Stimulated activated naive CD8-positive, alpha-beta T cell treated with anti-CD3 and anti-CD28 coated beads, Interleukin-15, amount 100 ng/mL, for 72 hours (primary cell): ENCODE measurements around the gene HECTD4.

ENCODE experiments used
- ATAC-seq: fragments of 150-1000 bp; cut with Tn5 transposase; 2 replicates; pipeline ENCODE4 v1.10.0; 2021; ENCODE audit warnings: mild to moderate bottlenecking, moderate library complexity
- DNase-seq, 2 donors: peaks; one replicate each; pipeline ENCODE4 v3.0.0; 2021 to 2022
- H3K27ac Mint-ChIP-seq, 2 donors: one replicate each; pipeline ENCODE4 v1.8.0; 2022; ENCODE audit warnings: mild to moderate bottlenecking in 2 of 2, mixed read lengths in 2 of 2, moderate library complexity in 2 of 2
- H3K27me3 Mint-ChIP-seq: one replicate; pipeline ENCODE4 v1.8.0; 2022; ENCODE audit warnings: mixed read lengths
- H3K4me1 Mint-ChIP-seq: one replicate; pipeline ENCODE4 v1.8.0; 2022; ENCODE audit warnings: mild to moderate bottlenecking, mixed read lengths
- H3K4me3 Mint-ChIP-seq, 2 donors: one replicate each; pipeline ENCODE4 v1.8.0; 2022; ENCODE audit warnings: mild to moderate bottlenecking in 2 of 2, mixed read lengths in 2 of 2, moderate library complexity in 1 of 2
- H3K9me3 Mint-ChIP-seq, 2 donors: one replicate each; pipeline ENCODE4 v1.8.0; 2022; ENCODE audit warnings: mixed read lengths in 2 of 2

The HECTD4 gene

DNA sequence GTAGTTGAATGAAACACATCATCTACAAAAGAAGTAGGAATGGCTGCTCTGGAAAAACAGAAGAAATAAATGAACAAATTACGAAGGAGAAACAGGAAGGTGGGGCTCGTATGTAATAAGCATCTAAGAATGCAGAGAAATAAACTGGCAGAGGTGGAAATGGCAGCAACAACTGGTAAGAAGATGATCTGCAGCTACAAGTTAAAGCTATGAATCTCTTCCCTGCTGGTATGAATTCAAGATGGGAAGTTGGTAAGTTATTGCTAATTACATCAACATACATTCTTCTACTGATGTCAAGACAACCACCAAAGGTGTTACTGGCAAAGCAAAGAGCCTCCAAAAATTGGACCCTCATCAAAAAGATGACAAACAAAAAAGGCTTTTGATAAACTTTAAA, 59.8 kb downstream of the HECTD4 start:
- Mint-ChIP-seq H3K27me3 (no peaks in the 10 kb centered on the region), H3K9me3 (no peaks in the 10 kb centered on the region), H3K4me1 (peaks cover 15% of the 10 kb centered on the region), H3K4me3 (no peak overlapping the region), H3K27ac (no peak overlapping the region)
- DNase-seq (no peak), ATAC-seq (no peak)

DNA sequence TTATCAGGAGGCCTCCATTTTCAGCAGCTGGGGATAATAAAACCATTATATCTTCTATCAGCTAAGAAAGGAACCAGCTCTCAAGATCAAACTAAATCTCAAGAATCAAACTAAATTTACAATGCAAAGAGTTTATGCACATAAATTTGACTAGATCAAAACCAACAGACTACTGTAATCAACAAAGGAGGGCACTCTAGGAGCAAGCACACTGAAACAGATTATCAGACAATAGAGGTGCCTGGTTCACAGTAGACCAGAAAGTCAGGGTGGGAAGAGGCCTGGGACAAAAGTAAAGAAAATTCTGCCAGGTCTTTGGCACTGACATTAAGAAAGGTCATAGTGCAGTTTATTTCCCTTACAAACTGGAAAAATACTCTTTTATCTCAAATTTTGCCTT, 61.0 kb downstream of the HECTD4 start:
- H3K4me1 Mint-ChIP-seq, result peaks cover 15% of the 10 kb centered on the region

DNA sequence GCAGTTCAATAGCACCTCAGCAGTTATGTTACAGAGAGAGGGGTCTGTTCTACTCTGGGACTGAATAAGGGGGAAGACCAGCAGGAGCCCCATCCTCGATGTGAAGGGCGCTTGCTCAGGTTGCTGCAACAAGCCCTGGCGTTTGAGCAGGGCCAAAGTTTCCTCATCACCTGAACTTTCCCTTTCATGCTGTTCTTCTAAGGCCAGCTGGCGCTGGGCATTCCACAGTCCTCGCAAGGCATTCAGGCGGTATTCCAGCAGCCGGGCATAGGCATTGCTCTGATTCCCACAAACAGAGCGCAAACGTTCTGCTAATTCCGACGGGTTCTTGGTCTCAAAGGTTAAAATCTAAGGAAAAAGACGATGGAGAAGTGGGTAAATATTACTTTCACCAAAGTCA, 62.8 kb downstream of the HECTD4 start:
- H3K9me3 Mint-ChIP-seq, result no peaks in the 10 kb centered on the region
- H3K27ac Mint-ChIP-seq, result no peak overlapping the region
- no peak overlapping the region for H3K4me3 Mint-ChIP-seq
- H3K27me3 Mint-ChIP-seq, result no peaks in the 10 kb centered on the region
- DNase-seq, result no peak
- H3K4me1 Mint-ChIP-seq, result peaks cover 12% of the 10 kb centered on the region
- no peak for ATAC-seq

More for the DNA sequence above, 61.0 kb downstream of the HECTD4 start:
- no peak overlapping the region for H3K27ac Mint-ChIP-seq
- no peaks in the 10 kb centered on the region for H3K9me3 Mint-ChIP-seq
- no peak for ATAC-seq
- no peak for DNase-seq
- no peaks in the 10 kb centered on the region for H3K27me3 Mint-ChIP-seq
- no peak overlapping the region for H3K4me3 Mint-ChIP-seq

DNA sequence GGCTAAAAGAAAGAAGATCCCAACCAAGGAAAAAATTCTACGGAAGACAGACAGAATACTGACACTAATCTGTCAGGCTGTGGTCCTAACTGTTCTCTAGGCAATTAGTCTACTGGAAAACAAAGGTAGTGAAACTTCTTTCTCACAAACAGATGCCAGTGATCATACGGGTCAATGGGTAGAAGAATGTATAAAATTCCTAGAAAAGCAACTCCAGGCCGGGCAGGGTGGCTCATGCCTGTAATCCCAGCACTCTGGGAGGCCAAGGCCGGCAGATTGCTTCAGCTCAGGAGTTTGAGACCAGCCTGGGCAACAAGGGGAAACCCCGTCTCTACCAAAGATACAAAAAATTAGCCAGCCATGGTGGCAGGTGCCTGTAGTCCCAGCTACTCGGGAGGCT, 64.8 kb downstream of the HECTD4 start:
- ATAC-seq (no peak), DNase-seq (no peak)
- Mint-ChIP-seq H3K27ac (no peak overlapping the region), H3K27me3 (no peaks in the 10 kb centered on the region), H3K4me1 (no peaks in the 10 kb centered on the region), H3K9me3 (no peaks in the 10 kb centered on the region), H3K4me3 (no peak overlapping the region)

DNA sequence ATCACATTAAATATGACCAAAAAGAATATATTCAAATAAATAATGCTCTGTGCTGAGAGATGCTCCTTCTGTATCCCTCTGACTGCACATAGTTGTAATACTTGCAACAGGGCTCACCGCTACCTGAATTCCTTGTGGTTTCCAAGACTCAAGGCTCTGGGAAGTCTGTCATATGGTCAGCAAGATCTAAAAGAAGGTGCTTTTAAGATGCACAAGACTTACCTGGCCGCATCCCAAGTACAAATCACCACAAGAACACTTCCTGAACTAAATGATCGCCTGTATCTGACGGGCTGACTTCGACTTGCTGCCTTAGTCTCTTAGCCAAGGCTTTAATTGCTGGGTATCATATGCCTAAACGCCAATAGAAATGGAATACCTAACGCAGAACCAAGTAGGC, 67.2 kb downstream of the HECTD4 start:
- H3K27me3 Mint-ChIP-seq, result no peaks in the 10 kb centered on the region
- no peak for ATAC-seq
- DNase-seq, result no peak
- no peak overlapping the region for H3K4me3 Mint-ChIP-seq
- no peak overlapping the region for H3K27ac Mint-ChIP-seq
- no peaks in the 10 kb centered on the region for H3K4me1 Mint-ChIP-seq
- H3K9me3 Mint-ChIP-seq, result no peaks in the 10 kb centered on the region

DNA sequence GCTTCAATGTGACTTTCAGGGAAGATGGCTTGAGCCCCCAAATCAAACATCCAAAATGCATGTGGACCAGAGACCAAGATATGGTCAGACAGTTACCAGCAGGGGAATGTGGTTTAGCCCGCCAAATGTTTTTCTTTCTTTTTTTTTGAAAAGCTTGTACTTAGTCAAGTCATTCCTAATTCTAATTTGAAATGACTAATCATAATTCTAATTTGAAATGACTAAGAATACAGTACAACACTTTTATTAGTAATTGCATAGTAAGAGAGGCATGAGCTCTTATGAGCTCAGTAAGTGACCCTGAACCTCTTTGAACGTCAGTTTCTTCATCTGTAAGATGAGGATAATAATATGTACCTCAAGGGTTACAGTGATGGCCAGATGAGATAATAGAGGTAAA, 72.4 kb downstream of the HECTD4 start:
- Mint-ChIP-seq H3K27me3 (no peaks in the 10 kb centered on the region), H3K27ac (no peak overlapping the region), H3K9me3 (no peaks in the 10 kb centered on the region), H3K4me1 (no peaks in the 10 kb centered on the region), H3K4me3 (no peak overlapping the region)
- peak; percentile 53 for ATAC-seq
- no peak for DNase-seq

DNA sequence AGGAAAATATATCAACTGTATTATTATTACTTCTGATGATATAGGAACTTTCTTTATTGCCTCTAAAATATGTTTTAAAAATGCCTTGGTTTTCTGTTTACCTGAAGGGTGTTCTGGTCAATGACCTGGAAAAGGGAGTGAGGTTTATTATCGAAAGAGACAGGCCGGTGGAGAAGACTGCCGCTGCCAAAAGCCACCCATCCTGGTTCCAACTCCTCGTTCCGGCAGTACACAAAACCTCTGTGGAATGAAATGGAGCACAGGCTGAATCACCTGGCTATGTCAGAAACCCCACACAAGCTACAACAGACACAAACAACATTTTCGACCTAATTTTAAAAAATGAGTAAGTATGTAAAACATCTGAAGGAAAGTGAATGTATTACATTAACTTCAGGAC, 73.6 kb downstream of the HECTD4 start:
- H3K4me1 Mint-ChIP-seq, result peaks cover 1% of the 10 kb centered on the region
- no peak overlapping the region for H3K27ac Mint-ChIP-seq
- H3K4me3 Mint-ChIP-seq, result no peak overlapping the region
- H3K27me3 Mint-ChIP-seq, result no peaks in the 10 kb centered on the region
- ATAC-seq, result no peak
- H3K9me3 Mint-ChIP-seq, result no peaks in the 10 kb centered on the region
- DNase-seq, result no peak

DNA sequence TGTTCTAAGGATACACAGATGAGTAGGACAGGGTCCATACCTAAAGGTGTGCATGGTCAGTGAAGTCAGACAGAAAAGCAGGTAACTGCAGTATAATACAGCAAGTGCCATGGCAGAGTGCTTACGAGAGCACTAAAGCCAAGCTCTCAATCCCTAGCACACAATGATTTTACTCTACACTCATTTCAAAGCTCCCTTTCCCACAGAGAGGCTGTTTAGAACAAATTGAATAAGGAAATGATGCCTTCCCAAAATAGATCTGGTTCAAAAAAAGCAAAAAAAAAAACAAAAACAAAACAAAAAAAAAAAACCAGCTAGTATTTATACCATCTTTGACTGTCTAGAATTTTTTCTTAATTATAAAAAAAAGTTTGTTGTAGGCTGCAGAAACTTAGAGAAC, 74.1 kb downstream of the HECTD4 start:
- Mint-ChIP-seq H3K27me3 (no peaks in the 10 kb centered on the region), H3K27ac (no peak overlapping the region), H3K4me3 (no peak overlapping the region), H3K9me3 (no peaks in the 10 kb centered on the region), H3K4me1 (peaks cover 6% of the 10 kb centered on the region)
- ATAC-seq (no peak), DNase-seq (no peak)

DNA sequence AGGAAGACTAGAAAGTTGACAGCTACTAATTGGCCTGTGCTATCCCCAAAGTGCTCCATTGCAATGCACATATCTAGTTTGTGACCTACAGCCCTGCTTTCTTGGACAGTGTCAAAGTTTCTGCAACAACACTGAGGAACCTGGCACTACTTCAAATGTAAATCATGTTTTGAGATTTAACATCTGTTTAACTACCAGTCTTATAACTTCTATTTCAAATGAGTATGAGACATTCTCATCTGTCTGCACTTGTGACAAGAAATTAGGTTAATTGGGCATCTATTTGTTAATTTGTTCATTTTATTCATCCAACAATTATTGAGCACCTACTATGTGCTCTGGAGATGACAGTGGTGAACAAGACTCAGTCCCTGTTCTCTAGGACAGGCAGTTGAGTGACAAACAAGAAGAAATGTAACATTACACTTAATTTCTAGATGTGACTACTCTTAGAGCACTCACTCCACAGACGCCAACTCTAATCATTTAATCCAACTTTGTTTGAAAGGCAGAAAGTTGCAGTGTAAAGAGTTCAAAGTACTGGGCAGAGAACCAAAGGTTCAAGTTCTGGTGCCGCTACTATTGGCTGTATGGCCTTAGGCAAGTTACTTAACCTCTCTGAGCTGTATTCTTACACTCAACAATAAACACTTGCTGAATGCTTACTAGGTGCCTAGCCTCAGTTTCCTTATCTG, 74.8 kb downstream of the HECTD4 start:
- no peak for DNase-seq
- Mint-ChIP-seq H3K27ac (no peak overlapping the region), H3K27me3 (no peaks in the 10 kb centered on the region), H3K4me3 (no peak overlapping the region), H3K9me3 (no peaks in the 10 kb centered on the region), H3K4me1 (peaks cover 13% of the 10 kb centered on the region)
- no peak for ATAC-seq

DNA sequence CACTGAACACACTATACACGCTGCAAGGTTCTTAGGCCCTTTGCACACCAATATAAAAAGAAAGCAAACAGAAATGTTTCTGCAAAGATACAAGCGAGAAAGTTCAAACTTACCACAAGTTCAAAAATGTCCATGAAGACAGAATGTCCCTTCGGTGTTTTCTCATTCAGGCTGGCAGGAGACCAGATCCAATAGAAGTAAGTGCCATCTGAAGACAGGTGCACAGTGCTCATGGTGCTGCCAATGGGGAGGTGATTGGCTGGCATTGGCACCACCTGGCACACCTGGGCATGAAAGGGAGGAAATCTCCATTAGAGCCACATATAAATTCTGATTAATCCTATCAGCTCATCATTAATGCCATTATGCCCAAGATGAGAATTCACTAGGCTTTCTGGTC, 76.3 kb downstream of the HECTD4 start:
- Mint-ChIP-seq H3K27me3 (no peaks in the 10 kb centered on the region), H3K4me3 (no peak overlapping the region), H3K27ac (no peak overlapping the region), H3K4me1 (peaks cover 14% of the 10 kb centered on the region), H3K9me3 (no peaks in the 10 kb centered on the region)
- ATAC-seq (no peak), DNase-seq (no peak)

DNA sequence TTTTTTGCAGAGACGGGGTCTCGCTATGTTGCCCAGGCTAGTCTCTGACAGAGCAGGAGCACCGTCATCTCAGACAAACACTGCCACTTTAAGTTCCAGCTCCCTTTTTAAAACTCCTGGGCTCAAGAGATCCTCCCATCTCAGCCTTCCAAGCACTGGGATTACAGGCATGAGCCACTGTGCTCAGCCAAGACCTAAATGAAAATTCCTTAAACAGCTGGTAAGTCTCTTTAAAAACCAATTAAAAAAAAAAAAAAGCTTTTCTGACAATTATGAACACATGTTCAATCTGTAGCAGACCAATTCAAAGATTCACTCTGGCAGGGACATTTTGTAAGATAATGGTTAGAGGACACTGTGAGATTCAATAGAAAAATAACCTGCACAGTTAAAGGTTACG, 77.8 kb downstream of the HECTD4 start:
- H3K27ac Mint-ChIP-seq, result no peak overlapping the region

DNA sequence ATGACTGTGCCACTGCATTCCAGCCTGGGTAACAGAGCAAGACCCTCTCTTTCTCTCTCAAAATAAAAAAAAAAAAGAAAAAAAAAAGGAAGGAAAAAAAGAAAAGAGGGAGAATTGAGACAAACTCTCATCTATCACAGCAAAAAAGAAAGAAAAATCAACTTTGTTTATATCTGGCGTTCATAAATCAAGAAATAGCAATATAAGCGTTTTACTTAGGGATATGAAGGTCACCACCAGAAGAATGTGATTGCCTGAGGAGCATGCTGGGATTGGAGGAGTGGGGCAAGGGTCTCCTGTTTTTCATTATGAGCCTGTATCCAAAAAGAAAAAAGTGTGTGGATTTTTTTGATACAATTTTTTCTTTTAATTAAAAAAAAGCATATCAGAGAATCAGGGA, 78.4 kb downstream of the HECTD4 start:
- no peak overlapping the region for H3K4me3 Mint-ChIP-seq
- no peaks in the 10 kb centered on the region for H3K9me3 Mint-ChIP-seq
- ATAC-seq (no peak), DNase-seq (no peak)
- peak overlapping the region; percentile 94 to 98 for H3K27ac Mint-ChIP-seq
- H3K27me3 Mint-ChIP-seq, result no peaks in the 10 kb centered on the region
- peaks cover 14% of the 10 kb centered on the region for H3K4me1 Mint-ChIP-seq

More for the DNA sequence above, 77.8 kb downstream of the HECTD4 start:
- H3K9me3 Mint-ChIP-seq, result no peaks in the 10 kb centered on the region
- no peak for DNase-seq
- H3K27me3 Mint-ChIP-seq, result no peaks in the 10 kb centered on the region
- no peak overlapping the region for H3K4me3 Mint-ChIP-seq
- ATAC-seq, result no peak
- peaks cover 14% of the 10 kb centered on the region for H3K4me1 Mint-ChIP-seq

DNA sequence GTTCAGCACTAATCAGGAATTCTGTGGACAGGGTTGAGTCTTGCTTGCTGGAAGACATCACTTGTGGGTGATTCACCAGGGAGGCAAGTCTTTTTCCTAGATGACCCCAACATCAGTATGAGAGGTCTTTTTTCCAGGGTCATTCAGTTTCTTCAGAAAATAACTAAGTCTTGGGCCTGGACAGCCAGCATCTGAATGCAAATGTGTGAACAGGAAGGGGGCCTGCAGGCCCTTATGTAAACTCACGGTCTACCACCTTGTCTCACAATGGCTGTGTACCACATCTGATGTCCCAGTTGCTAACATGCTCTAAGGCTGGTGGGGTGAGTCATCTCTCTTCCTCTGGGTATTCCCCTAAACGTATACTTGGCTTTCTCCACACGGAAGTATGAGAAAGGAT, 79.2 kb downstream of the HECTD4 start:
- H3K27ac Mint-ChIP-seq, result peak overlapping the region; percentile 94 to 98
- H3K9me3 Mint-ChIP-seq, result no peaks in the 10 kb centered on the region
- peaks cover 14% of the 10 kb centered on the region for H3K4me1 Mint-ChIP-seq
- ATAC-seq (peak; percentile 100), DNase-seq (peak; percentile 58 to 81)
- H3K4me3 Mint-ChIP-seq, result peak overlapping the region; percentile 51 to 52
- H3K27me3 Mint-ChIP-seq, result no peaks in the 10 kb centered on the region

DNA sequence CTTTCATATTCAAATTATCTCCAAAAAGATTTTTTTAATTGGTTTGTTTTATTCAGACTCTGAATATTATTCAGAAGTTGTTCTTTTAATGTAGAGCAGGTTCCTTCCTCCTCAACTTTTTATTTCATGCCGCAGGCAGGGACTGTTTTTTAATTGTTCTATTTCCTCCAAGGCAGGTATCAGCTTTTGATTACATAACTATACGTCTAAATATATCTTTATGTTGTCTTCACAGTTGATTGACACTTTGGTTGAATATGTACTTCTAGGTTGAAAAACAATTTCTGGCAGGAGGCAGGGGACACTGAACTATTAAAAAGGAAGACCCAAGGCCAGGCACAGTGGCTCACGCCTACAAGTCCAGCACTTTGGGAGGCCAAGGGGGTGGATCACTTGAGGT, 82.5 kb downstream of the HECTD4 start:
- H3K27me3 Mint-ChIP-seq, result no peaks in the 10 kb centered on the region
- no peak for DNase-seq
- H3K27ac Mint-ChIP-seq, result no peak overlapping the region

DNA sequence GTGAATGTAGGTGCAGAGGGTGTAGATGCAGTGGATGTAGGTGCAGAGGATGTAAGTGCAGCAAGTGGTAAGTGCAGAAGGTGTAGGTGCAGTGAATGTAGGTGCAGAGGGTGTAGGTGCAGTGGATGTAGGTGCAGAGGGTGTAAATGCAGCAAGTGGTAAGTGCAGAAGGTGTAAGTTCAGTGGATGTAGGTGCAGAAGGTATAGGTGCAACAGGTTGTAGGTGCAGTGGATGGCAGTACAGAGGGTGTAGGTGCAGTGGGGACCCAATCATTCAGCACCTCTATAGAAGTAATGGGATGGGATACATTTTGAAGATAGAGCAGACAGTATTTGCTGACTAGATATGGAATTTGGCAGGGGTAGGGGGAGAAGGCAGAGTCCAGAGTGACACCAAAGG, 85.0 kb downstream of the HECTD4 start:
- no peaks in the 10 kb centered on the region for H3K9me3 Mint-ChIP-seq
- no peaks in the 10 kb centered on the region for H3K27me3 Mint-ChIP-seq
- H3K4me1 Mint-ChIP-seq, result no peaks in the 10 kb centered on the region
- no peak overlapping the region for H3K27ac Mint-ChIP-seq
- ATAC-seq, result no peak
- no peak overlapping the region for H3K4me3 Mint-ChIP-seq
- DNase-seq, result no peak

More for the DNA sequence above, 82.5 kb downstream of the HECTD4 start:
- Mint-ChIP-seq H3K4me3 (no peak overlapping the region), H3K9me3 (no peaks in the 10 kb centered on the region), H3K4me1 (peaks cover 14% of the 10 kb centered on the region)
- no peak for ATAC-seq

DNA sequence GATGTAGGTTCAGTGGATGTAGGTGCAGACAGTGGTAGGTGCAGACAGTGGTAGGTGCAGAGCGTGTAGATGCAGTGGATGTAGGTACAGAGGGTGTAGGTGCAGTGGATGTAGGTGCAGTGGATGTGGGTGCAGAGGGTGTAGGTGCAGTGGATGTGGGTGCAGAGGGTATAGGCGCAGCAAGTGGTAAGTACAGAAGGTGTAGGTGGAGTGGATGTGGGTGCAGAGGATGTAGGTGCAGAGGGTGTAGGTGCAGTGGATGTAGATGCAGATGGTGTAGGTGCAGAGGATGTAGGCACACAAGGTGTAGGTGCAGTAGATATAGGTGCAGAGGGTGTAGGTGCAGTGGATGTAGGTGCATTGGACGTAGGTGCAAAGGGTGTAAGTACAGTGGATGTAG, 86.0 kb downstream of the HECTD4 start:
- no peaks in the 10 kb centered on the region for H3K4me1 Mint-ChIP-seq
- no peak overlapping the region for H3K4me3 Mint-ChIP-seq
- ATAC-seq (no peak), DNase-seq (no peak)
- H3K27me3 Mint-ChIP-seq, result no peaks in the 10 kb centered on the region
- no peaks in the 10 kb centered on the region for H3K9me3 Mint-ChIP-seq
- no peak overlapping the region for H3K27ac Mint-ChIP-seq

DNA sequence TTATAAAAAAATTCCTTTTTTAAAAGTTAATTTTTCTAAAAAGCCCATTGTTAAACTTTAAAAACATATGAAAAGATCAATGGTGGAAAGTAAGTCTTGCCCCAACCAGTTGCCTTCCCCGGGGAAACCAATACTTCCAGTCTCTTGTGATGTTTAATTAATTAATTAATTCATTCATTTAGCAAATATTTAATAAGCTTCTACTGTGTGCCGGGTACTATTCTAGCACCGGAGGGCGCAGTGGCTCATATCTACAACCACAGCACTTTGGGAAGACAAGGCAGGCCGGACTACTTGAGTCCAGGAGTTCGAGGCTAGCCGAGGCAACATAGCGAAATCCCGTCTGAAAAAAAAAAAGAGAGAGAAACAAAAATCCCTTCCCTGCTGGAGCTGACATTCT, 87.4 kb downstream of the HECTD4 start:
- Mint-ChIP-seq H3K9me3 (no peaks in the 10 kb centered on the region), H3K4me3 (no peak overlapping the region), H3K4me1 (no peaks in the 10 kb centered on the region), H3K27ac (no peak overlapping the region), H3K27me3 (no peaks in the 10 kb centered on the region)
- ATAC-seq, result no peak
- DNase-seq, result no peak
